Measurements from ENCODE around the gene E2F6.

The E2F6 gene

DNA sequence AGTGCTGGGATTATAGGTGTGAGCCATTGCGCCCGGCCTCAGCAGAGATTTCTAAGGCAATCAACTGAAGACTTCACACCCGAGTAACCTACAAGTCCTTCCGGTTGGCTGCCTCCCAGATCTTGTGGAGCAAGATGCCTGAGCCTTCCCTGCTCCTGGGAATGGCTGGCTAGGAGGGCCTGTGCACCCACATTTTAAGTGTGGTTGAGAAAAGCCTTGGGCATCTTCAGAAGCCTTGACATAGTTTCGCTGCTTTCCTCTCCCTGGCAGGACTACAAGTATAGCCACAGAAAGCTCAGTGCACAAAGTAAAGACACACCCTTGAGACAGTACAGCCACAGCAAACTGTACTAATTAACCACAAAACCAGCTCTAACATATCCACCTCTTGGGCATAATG, 35.2 kb downstream of the E2F6 start:
- DNase-seq (ENCODE audit: low read depth), result no peak
- no peak for TF ChIP-seq CTCF (IDR thresholded peaks at IDR 0.05; ENCODE audit: control insufficient read depth, extremely low read depth, insufficient read depth)
- no peak overlapping the region for H3K4me3 ChIP-seq (ENCODE audit: low read depth, low read length)

- DNase-seq (ENCODE audit: low read depth), result no peak
- H3K4me3 ChIP-seq (ENCODE audit: low read depth, low read length), result no peak overlapping the region
- TF ChIP-seq CTCF (IDR thresholded peaks at IDR 0.05; ENCODE audit: control insufficient read depth, extremely low read depth, insufficient read depth), result no peak
Measured at GRCh38 chr2:11427224-11427623, 38.7 kb downstream of the E2F6 start.

DNA sequence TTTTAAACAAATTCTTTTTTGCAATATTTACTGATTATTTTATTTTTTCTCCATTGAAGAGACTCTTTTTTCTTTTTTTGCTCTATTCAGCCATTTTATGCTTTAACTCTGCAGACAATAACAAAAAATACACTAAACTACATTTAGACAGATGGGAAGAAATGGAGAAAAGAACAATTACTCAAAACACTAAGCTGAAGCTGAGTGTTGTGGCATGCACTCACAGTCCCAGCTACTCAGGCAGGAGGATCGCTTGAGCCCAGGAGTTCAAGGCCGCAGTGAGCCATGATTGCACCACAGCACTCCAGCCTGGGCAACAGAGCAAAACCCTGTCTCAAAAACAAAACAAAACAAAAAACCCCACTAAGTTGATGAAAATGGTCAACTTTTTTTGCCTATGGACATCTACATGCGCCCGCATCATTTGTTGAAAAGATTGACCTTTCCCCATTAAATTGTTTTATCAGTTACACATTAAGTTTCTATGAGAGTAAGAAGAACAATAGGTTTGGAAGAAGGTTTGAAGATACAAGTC, 43.0 kb downstream of the E2F6 start:
- DNase-seq (ENCODE audit: low read depth), result no peak
- no peak overlapping the region for H3K4me3 ChIP-seq (ENCODE audit: low read depth, low read length)
- no peak for TF ChIP-seq CTCF (IDR thresholded peaks at IDR 0.05; ENCODE audit: control insufficient read depth, extremely low read depth, insufficient read depth)

- no peak for DNase-seq (ENCODE audit: low read depth)
- no peak for TF ChIP-seq CTCF (IDR thresholded peaks at IDR 0.05; ENCODE audit: control insufficient read depth, extremely low read depth, insufficient read depth)
Measured at GRCh38 chr2:11422491-11422865, 43.5 kb downstream of the E2F6 start.

GRCh38 chr2:11421863-11422490, 44.0 kb downstream of the E2F6 start:
- TF ChIP-seq CTCF (IDR thresholded peaks at IDR 0.05; ENCODE audit: control insufficient read depth, extremely low read depth, insufficient read depth), result no peak

More at GRCh38 chr2:11422491-11422865, 43.5 kb downstream of the E2F6 start:
- no peak overlapping the region for H3K4me3 ChIP-seq (ENCODE audit: low read depth, low read length)

DNA sequence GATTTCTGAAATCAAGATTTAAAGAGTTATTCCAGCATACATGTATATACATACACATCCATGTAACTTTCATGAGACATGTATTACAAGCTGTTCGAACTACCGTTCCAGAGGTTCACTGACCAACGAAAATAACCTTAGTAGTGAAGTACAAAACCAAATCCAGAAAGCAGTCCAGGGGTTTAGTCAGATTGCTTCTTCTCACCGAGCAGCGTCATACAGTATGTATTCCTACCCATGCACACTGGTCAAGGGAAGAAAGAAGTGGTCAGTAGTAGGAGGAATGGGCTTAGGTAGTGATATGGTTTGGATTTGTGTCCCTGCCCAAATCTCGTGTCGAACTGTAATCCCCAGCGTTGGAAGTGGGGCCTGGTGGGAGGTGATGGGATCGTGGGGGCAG, 45.3 kb downstream of the E2F6 start:
- no peak overlapping the region for H3K4me3 ChIP-seq (ENCODE audit: low read depth, low read length)
- no peak for TF ChIP-seq CTCF (IDR thresholded peaks at IDR 0.05; ENCODE audit: control insufficient read depth, extremely low read depth, insufficient read depth)

More at GRCh38 chr2:11421863-11422490, 44.0 kb downstream of the E2F6 start:
- no peak overlapping the region for H3K4me3 ChIP-seq (ENCODE audit: low read depth, low read length)
- DNase-seq (ENCODE audit: low read depth), result no peak

DNA sequence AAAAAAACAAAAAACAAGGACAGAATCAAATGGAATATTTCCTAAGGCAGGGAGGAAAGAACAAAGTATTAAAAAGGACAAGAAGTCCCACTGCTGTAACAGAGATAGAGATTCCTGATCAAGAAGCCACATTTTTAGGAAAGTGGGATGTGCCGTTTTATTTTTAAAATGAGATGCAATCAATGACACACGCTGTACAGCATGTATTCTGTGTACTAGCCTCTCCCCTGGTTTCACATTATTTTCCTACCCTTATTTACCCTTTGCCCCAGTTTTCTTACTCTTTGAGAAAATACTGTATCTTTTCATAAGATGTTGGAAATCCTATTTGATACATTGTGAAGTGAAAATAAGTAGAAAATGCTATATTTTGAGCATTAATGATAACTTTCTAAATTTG, 45.8 kb downstream of the E2F6 start:
- TF ChIP-seq CTCF (IDR thresholded peaks at IDR 0.05; ENCODE audit: control insufficient read depth, extremely low read depth, insufficient read depth), result no peak
- DNase-seq (ENCODE audit: low read depth), result no peak
- H3K4me3 ChIP-seq (ENCODE audit: low read depth, low read length), result no peak overlapping the region

More for the DNA sequence above, 45.3 kb downstream of the E2F6 start:
- no peak for DNase-seq (ENCODE audit: low read depth)
